ENCODE data around the gene NUP210. TPM values are rescaled to one million over a fixed set of nuclear protein-coding genes. Genes with fewer than 3 reads are reported as not detected.

The NUP210 gene
- total RNA-seq, 2 donors from 2014 or later: 116 to 147 TPM

DNA sequence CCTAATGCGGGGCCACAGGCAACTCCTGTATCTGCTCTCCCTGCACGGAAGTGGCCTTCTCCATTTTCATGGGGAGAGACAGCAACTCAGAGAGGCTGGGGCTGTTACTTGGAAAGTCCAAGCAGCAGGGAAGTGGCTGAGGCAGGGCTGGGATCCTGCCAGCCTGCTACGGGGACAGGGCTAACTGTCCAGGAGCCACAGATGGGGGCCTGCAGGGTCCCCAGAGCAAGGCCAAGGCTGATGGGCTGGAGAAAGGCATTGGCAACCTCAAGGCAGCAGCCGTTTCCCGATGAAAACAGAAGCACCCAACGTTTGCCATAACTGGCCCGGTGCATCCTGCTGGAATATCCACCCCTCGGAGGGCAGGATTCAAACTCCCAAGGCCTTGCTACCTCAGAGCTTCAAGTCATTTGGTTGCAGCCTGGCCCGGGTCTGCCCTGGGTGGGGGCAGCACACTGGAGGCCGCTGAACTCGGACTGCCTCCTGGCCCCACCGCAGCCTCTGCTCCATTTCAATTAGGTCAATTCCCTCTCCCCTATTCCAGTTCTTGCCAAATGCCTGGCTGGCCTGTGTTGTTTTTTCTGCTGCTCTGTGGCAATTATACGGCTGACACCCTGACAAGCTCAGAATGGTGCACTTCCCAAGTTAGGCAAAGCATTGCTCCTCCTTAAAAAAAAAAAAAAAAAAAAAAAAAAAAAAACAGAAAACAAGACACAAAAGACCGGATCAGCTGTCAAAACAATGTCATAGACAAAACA is 143.5 kb downstream of the NUP210 start:
- ATAC-seq (no peak), DNase-seq (ENCODE audit: low spot score in 2 of 2) (no peak)
- H3K36me3 Mint-ChIP-seq: peaks cover 0 to 3% of the 10 kb centered on the region in 2 donors
- H3K9me3 Mint-ChIP-seq: no peaks in the 10 kb centered on the region
- H3K27ac Mint-ChIP-seq: no peak overlapping the region

DNA sequence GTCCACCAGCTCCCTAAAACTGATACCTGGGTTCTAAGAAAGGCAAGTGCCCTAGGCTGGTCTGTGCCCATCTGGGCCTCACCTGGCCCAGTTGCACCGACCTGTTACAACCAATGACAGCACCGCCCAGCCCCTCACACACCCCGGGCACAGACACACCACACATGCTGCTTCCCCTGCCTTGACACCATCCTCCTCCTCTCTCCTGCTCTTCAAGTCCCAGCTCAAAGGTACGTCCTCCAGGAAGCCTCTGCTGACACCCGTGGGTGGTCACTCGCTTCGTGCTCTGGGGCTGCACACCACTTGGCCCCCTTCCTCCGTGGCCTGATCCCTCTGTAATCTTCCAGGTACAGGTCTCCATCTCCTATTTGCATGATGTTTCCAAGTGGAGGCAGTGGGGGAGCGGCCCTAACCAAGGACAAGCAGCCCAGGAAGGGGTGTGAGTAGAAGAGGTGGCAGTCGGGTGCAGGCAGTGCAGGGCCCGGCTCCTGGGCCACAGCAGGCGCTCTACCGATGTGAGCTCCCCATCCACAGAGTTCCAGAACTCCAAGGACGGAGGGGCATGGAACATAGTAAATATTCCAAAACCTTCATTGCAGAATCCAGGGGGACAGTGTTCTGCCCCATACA is 144.6 kb downstream of the NUP210 start:
- DNase-seq (ENCODE audit: low spot score in 2 of 2) (no peak), ATAC-seq (no peak)
- Mint-ChIP-seq H3K9me3 (no peaks in the 10 kb centered on the region), H3K27ac (no peak overlapping the region), H3K36me3 (no peaks in the 10 kb centered on the region)

DNA sequence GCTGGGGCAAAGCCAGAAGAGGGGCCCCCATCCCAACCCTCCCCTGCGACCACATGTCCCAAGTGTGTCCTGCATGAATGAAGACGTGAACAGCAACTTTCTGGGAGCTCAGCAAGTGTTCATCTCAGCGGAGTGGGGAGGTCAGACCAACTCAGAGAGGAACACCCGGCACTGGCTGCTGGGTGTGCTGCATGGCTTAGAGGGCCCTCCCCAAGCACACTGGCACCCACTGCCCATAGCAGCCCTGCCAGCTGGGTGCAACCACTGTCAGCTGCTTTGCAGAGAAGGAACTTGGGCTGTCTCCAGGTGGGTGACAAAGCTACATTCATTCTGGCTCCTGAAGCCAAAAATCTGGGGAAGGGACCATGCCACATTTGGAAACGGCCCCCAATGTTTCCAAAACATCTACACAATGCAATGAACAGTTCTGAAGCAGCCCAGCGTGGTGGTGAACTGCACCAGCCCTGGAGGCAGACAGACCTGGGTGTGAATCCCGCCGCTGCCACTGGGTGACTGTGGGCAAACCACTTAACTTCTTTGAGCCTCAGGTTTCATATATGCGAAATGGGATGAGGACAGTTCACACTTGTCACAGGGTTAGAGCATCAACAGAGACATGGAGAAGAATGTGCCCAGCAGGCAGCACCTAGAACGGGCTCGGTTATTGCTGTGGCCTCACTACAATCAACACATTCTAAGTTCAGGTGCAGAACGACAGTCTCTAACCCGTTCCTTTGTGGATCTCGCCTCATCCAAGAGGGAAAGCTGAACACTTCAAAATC is 145.4 kb downstream of the NUP210 start:
- no peaks in the 10 kb centered on the region for H3K36me3 Mint-ChIP-seq
- ATAC-seq: no peak

DNA sequence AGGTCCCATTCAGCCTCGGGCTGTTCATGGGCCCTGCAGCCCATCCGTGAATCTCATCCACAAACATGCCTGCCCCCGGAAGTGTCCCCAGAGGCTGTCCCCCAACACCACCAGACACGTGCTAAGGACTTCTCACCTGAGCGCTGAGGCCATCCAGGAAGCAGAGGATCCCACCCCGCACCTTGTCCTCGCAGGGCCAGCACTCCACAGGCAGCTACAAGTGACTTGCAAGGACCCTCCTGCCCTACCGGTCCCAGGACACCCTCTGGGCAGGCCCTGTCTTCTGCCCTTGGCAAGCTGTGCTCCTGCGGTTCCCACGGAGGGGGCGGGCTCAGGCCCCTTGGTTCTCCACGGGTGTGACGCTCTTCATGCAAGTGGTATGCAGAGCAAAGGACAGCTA is 146.0 kb downstream of the NUP210 start:
- DNase-seq (ENCODE audit: low spot score in 2 of 2): no peak
- no peak for ATAC-seq
- no peaks in the 10 kb centered on the region for H3K36me3 Mint-ChIP-seq

More for the DNA sequence above, 145.4 kb downstream of the NUP210 start:
- no peak for DNase-seq (ENCODE audit: low spot score in 2 of 2)
- Mint-ChIP-seq H3K9me3 (no peaks in the 10 kb centered on the region), H3K27ac (no peak overlapping the region)

DNA sequence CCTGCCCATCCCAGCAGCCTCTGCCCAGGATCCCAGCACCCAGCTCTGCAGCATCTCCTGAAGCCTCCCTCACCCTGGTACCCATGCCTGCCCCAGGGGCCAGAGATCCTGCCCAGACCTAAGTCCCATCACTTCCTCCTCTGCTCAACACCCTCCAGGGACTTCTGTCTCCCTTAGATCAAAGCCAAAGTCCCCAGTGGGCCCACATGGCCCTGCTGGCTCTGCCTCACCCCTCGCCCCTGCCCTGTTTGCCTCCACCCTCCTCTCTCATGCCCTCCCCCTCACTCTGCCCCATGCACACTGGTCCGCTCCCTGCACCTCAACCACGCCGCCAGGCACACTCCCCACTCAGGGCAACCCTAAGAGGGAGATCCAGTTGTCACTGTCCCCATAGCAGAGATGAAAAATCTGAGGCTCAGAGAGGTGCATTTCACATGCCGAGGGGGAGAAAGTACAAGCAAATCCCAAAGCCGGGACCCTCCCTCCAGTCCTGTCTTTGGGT is 146.5 kb downstream of the NUP210 start:
- Mint-ChIP-seq H3K36me3 (no peaks in the 10 kb centered on the region), H3K27ac (no peak overlapping the region), H3K9me3 (no peaks in the 10 kb centered on the region)
- no peak for DNase-seq (ENCODE audit: low spot score in 2 of 2)
- ATAC-seq: no peak

More for the DNA sequence above, 146.0 kb downstream of the NUP210 start:
- H3K9me3 Mint-ChIP-seq: no peaks in the 10 kb centered on the region
- no peak overlapping the region for H3K27ac Mint-ChIP-seq

DNA sequence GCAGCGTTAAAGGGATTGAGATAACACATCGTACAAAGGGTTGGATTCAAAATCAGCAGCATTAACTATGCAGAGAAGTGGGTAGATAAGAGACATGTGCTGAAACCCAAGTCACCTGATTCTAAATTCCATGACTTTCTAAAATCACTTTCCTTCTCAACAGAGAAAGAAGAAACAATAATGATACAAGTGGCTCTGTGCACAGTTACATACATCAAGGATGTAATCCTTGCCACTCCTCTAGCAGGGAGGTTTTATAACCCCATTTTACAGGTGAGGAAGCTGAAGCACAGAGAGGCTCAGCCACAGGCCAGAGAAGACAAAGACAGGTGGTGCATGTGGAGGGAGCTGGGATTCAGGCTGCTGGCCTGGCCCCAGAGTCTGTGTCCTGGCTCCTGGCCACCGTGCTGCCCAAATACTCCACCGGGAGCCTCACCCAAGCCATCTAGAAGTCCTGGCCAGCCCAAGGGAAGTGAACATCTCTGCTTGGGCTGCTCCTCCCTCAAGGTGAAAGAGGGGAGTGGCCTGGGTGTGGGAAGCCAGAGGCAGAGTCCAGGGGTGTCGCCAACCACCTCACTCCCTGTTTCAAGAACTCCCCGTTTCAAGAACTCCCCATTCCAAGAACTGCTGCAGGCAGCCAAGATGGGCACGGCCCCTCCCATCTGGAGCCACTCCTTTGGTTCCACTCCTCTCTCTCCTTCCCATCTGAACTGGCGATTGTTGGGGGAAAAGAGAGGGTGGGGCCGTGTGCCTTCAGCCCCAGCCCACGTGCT is 147.1 kb downstream of the NUP210 start:
- ATAC-seq (no peak), DNase-seq (ENCODE audit: low spot score in 2 of 2) (no peak)
- no peaks in the 10 kb centered on the region for H3K36me3 Mint-ChIP-seq
- H3K27ac Mint-ChIP-seq: no peak overlapping the region
- H3K9me3 Mint-ChIP-seq: no peaks in the 10 kb centered on the region

- ATAC-seq (no peak), DNase-seq (ENCODE audit: low spot score in 2 of 2) (no peak)
- Mint-ChIP-seq H3K27ac (no peak overlapping the region), H3K36me3 (no peaks in the 10 kb centered on the region), H3K9me3 (no peaks in the 10 kb centered on the region)
These were observed 150.3 kb downstream of the NUP210 start for GRCh38 chr3:13269711-13270378.

- Mint-ChIP-seq H3K36me3 (no peaks in the 10 kb centered on the region), H3K9me3 (no peaks in the 10 kb centered on the region), H3K27ac (no peak overlapping the region)
- ATAC-seq: no peak
- DNase-seq (ENCODE audit: low spot score in 2 of 2): no peak
These were observed 151.1 kb downstream of the NUP210 start for GRCh38 chr3:13268961-13269441.

DNA sequence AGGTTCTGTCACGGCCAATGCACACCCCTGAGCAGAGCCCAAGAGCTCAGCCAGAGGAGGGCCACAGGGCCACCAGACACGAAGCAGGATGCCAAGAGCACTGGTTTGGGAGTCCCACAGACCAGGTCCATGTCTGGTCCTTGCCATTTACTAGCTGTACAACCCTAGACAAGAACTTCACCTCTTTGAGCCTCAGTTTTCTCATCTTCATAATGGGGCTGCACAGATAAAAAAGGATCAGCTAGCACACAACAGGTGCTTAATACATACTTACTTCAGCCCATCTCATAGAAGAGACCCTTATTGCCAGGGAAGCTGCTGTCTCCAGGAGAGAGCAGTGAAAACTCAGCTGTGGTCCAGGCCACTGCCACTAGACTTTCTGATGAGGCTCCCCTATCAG is 152.0 kb downstream of the NUP210 start:
- Mint-ChIP-seq H3K27ac (no peak overlapping the region), H3K36me3 (no peaks in the 10 kb centered on the region), H3K9me3 (no peaks in the 10 kb centered on the region)
- ATAC-seq (no peak), DNase-seq (ENCODE audit: low spot score in 2 of 2) (no peak)

DNA sequence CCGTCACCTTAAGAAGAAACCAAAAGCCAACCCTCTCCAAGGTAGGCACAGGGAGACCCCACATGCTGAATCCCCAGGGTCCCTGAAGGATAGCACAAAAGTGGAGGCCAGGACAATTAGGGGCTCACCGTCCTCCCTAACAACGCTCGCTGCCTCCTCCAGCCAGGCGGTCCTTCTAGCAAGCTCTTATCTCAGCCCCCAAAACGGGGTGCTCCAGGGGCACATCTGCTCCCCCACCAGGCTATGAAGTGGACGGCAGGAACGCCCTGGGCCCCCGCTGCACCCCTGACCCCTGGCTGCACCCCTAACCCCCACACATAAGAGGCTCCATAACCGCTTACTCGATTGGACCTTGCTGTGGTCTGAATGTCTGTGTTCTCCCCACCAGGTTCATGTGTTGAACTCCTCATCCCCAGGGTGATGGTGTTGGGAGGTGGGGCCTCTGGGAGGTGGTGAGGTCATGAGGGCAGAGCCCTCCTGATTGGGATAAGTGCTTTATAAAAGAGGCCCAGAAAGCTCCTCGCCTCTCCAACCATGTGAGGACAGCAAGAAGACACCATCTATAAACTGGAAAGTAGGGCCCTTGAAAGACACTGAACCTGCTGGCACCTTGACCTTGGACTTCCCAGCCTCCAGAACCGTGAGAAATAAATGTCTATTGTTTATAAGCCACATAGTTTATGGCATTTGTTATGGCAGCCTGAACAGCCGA is 153.3 kb downstream of the NUP210 start:
- ATAC-seq: no peak
- DNase-seq (ENCODE audit: low spot score in 2 of 2): no peak
- Mint-ChIP-seq H3K27ac (no peak overlapping the region), H3K36me3 (no peaks in the 10 kb centered on the region), H3K9me3 (no peaks in the 10 kb centered on the region)

Other genes with a start within 250 kb of the NUP210 start
- gene HDAC11, start 60.0 kb upstream of the NUP210 start, total RNA-seq: 1 to 10 TPM; 3.7 TPM
- gene FBLN2, start 128.8 kb upstream of the NUP210 start, total RNA-seq: not detected

Measured in activated naive CD4-positive, alpha-beta T cell treated with anti-CD3 and anti-CD28 coated beads, Interleukin-2, amount 50 U/mL, for 72 hours (primary cell).